Activated CD8-positive, alpha-beta memory T cell treated with anti-CD3 and anti-CD28 coated beads, Interleukin-2, amount 50 U/mL, for 1 hour (primary cell): ENCODE data around the gene EXOC6B.
A peak's percentile ranks its signal among the peaks of the same experiment; 100 is the strongest.

ENCODE experiments used
- DNase-seq: peaks from one replicate; pipeline ENCODE4 v3.0.0-alpha.2; 2020; ENCODE audit errors: extremely low read depth

The EXOC6B gene

GRCh38 chr2:72789241-72789640 lies 36.6 kb downstream of the EXOC6B start:
- DNase-seq: no peak

DNA sequence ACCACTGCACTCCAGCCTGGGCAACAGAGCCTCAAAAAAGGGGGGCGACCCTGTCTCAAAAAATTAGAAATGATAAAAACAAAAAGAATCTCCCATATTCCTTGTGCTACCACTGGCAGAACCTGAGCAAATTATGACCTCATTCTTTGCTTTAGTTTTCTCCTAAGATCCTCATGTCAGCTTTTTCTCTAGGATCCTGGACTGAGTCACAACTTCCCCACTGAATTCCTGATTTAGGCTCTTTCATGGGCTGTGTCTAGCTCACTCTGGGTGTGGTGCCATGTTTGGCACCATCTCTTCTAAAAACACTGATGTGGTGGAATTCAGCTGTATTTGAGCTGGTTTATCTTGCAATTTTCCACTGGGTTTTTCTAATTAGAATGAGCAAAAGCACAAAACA lies 37.1 kb downstream of the EXOC6B start:
- no peak for DNase-seq

- DNase-seq: no peak
Measured at GRCh38 chr2:72785517-72785916, 40.3 kb downstream of the EXOC6B start.

DNA sequence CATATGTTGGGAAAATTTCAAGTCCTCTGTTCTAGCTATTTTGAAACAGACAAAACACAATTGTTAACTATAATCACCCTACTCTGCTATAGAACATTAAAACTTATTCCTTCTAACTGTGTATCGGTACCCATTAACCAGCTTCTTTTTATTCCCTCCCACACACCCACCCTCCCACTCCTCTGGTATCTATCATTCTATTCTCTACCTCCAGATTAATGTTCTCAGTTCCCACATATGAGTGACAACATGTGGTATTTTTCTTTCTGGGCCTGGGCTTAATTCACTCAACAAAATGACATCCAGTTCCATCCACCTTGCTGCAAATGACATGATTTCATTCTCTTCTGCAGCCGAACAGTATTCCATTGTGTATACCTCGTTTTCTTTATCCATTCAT lies 43.3 kb downstream of the EXOC6B start:
- DNase-seq: no peak

DNA sequence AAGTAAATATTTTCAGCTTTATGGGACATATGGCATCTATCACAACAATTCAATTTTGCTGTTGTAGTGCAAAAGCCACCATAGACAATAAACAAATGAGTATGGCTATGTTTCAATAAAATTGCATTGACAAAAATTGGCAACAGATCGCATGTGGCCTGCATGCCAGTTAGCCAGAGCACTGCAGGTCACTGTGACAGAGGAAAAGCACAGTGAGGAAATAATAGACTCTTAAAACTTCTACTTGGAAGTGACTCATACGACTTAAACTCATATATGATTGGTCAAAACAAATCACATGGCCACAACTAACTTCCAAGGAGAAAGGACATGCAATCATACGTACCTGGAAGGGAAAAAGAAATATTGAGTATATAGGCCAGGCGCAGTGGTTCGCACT lies 44.4 kb downstream of the EXOC6B start:
- no peak for DNase-seq

- DNase-seq: no peak
Measured at GRCh38 chr2:72780477-72780876, 45.4 kb downstream of the EXOC6B start.

GRCh38 chr2:72779495-72779894 lies 46.3 kb downstream of the EXOC6B start:
- DNase-seq: no peak

DNA sequence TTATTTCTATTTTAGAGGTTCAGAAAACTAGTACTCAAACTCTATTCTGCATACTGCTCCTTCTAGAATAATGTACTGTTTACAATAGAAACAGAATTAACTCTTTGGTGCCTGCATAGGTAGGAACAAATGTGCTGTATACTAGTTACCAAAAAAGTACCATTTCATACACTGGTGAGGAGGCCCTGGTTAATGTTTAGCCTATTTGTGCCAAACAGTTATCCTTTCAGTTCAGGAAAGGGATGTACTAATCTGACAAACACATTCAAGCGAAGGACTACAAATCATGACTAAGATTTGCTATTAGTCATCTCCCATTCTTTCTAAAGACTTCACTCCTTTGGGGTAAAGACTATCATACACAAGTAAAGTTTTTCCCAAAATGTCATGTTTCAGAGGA lies 47.4 kb downstream of the EXOC6B start:
- no peak for DNase-seq

DNA sequence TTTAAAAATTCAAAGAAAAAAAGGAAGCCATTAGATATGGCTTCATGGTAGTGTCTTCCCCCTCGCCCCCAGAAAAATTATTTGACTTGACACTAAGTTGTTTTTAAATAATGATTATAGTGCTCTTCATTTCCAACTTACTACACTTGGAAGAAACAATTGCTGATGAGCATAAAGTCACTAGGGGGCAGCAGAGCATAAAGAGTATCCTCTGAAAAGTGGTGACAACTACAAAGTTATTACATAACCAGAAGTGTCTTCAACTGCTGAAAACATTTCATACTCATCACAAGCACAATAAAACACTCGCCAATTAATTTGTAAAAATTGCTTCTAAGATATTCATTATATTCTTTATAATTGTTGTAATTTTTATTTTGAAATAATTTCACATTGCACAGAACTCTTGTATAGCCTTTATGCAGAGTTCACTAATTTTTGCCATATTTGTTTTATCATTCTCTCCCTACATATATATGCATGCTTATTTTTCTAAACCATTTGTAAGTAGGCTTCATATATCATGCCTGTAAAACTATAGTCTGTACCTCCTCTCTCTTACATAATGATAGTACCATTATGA lies 54.9 kb downstream of the EXOC6B start:
- DNase-seq: peak; percentile 40

DNA sequence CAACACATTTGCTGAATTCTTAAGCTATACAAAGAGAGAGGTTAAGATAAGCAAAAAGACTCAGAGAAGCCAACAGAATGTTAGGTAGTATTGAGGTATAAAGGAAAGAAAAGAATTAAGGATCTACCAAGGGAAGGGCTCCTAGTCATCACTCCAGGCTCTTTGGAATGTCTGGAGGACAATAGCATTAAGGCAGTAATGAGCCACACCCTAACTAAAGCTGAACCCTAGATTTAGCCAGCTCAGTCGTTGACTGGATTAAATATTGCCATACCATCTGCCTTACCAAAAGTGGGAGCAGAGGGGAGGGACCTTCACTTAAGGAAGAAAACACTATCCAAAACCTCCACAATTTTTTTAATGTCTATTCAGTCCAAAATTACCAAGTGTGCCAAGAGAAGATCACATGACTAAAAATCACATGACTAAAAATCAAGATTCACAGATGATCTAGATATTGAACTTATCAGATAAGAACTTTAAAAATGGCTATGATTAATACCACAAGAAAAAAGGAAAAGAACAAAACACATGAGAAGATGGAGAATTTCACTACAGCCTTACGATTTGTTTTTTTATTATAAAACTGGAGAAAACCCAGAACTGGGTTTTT lies 59.7 kb downstream of the EXOC6B start:
- no peak for DNase-seq

GRCh38 chr2:72762276-72762675 lies 63.6 kb downstream of the EXOC6B start:
- DNase-seq: no peak

DNA sequence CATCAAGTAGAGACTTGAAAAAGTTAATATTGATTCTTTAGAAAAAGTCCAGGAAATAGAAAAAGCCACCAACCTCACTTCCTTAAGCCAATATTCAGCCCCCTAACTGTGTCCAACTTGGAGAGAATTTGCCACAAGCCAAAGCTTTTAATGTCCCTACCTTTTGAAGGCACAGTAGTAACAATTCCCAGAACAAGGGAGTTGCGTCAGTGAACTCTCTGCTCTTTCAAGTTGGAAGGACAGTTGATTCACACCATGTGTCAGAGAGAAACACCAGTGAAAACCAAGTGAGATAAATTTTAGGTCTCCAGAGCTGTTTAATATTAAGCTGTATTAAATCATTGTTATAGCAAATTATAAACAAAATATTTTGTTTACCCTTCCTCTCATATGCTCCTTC lies 66.1 kb downstream of the EXOC6B start:
- no peak for DNase-seq

DNA sequence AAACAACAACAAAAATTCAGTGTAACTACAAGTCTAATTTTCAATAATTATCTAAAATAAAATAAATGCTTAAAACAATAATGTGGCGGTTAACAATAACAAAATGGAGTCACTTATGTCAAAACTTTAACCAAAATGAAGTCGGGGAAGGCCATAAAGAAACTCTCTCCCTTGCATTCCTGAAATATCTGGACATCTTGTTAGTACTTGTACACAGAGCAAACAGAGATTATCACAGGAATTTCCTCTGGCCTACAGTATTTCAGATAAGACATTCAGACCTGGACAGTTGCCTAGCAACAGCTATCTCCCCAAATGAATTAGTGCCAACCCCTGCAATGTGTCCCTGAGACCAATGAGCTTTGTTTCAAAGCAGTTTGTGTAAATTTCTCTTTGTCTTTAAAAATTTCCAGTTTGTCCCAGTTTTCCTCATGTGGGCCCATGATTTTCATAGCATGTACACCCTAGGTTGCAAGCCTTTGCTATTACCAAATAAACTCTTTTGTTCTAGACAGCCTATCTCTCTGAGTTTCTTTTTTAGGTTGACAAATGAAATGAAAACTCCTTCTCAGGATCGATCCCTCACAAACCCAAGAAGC lies 68.6 kb downstream of the EXOC6B start:
- DNase-seq: no peak

DNA sequence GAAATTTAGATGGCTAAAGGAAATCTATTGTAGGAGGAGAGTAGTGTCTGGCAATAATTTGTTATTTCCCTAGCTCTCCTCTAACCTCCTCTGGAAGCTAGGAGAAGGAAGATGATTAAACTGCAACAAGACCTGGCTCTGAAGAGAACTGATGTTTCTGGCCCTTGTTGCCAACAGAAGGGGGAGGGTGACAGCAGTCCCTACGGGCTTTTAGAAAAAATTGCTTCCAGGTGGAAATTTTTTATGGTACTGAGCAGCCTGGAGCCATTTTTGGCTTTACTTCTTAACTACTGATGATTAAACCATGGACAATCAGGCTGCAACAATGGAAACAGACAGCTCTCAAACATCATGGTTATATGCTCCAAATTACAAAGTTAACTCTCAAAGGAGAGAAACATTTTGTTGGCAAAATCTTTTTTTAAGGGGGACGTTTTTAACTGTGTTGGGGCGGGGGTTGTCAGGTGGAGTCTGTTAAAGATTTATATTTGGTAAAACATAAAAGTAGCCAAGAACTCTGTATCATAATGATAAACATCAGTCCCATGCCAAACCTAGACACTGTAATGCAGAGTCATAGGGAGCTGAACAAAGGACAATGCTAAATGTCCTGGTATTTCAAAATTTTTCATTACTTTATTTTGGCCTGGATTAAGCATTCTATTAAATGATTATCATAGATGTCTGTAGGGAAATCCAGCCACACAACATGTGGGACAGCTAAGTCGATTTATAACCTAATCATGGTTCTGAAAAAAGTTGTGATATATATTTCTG lies 70.0 kb downstream of the EXOC6B start:
- DNase-seq: no peak

- DNase-seq: no peak
Measured at GRCh38 chr2:72754628-72755320, 71.1 kb downstream of the EXOC6B start.

DNA sequence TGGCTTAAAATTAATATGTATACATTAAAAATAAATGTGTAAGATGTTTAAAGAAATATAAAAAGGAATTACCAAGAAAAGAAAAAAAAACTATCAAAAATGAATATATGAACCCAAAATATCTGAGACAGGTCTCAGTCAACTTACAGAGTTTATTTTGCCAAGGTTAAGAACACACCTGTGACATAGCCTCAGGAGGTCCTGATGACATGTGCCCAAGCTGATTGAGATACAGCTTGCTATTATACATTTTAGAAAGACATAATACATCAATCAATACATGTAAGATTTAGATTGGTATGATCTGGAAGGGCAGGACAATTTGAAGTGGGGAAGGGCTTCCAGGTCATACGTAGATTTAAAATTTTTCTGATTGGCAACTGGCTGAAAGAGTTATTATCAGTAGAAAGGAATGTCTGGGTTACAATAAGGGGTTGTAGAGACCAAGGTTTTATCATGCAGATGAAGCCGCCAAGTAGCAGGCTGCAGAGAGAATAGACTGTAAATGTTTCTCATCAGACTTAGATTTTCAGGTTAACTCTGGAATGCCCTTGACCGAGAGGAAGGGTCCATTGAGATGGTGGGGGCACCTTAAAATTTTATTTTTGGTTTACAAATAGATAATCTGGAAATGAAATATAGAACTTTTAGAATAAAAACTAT lies 74.7 kb downstream of the EXOC6B start:
- no peak for DNase-seq

- DNase-seq: no peak
Measured at GRCh38 chr2:72750466-72750865, 75.4 kb downstream of the EXOC6B start.

GRCh38 chr2:72747344-72747743 lies 78.5 kb downstream of the EXOC6B start:
- DNase-seq: no peak

DNA sequence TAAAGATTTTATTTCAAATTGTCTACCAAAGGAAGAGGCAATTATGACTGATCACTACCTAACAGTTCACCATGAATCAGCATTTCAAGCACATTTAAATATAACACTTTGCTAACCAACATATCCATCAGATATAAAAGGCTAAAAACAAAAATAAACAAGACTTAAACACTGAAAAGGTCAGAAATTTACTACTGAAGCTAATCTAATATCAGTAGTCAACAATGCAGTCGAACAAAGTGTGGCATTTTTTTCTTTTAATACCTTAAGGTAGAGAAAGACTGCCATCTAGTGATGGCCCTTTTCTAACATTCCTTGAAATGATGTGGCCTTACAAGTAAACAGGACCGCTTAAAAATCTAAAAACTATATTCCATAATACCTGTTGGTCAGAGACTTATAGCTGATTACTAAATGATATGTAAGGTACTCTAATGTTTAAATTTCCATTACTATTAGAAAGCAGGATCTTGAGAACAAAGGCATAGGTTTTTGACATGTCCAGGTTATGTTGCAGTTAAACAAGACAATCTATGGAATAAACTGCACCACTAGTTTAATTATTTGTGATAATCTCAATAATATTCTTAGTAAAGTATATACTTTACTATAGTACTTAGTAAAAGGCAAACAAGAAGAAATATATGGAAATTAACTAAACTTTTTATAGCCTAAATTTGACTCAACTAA lies 80.0 kb downstream of the EXOC6B start:
- DNase-seq: no peak

DNA sequence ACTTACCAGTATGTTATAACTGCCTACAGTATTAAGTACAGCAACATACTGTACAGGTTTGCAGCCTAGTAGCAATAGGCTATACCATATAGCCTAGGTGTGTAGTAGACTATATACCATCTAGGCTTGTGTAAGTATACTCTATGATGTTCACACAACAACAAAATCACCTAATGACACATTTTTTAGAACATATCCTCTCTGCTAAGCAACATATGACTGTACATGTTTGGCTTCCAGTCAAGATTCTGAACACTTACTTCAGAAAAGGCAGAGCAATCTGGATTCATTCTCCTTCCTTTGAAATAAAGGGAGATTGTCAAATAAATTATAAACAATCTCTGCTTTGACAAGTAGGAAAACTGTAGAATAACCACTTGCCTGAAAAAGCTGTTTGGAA lies 81.8 kb downstream of the EXOC6B start:
- no peak for DNase-seq

DNA sequence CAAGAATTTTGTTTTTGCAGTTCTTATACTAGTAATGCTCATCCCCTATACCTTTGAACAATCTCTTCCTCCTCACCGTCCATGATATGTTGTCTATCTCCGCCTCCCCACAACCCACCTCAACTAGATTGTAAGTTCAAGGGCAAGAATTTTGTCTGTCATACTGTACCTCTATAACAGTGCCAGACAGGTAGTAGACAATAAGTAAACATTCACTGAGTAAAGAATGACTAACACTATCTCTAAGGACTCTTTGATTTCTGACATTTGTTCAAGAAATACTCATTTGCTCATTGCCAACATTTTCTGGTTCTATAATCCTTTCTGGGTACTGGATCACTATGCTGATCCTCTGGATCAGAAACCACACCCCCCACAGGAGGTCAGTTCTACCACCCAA lies 82.4 kb downstream of the EXOC6B start:
- DNase-seq: no peak
